H1 (cell line): ENCODE data around the gene TDRKH.

Experiments
- CEBPB ChIP-seq: IDR thresholded peaks from 2 replicates; pipeline ENCODE4 v1.6.1; 2012; ENCODE audit warnings: low read depth, low read length
- CTCF ChIP-seq, 3 experiments: IDR thresholded peaks; 1 replicate in 2 of 3; 2 replicates in 1 of 3; pipeline versions ENCODE4 v1.5.1 to v1.6.1; 2011; ENCODE audit warnings: low read length in 3 of 3, mild to moderate bottlenecking in 3 of 3, inconsistent platforms in 2 of 3, low read depth in 1 of 3, moderate library complexity in 1 of 3; ENCODE audit not compliant: insufficient read depth in 1 of 3; ENCODE audit errors: control extremely low read depth in 1 of 3
- EZH2 ChIP-seq: fragments of 200-600 bp; sonication (generic); IDR thresholded peaks from 2 replicates; pipeline ENCODE4 v1.7.1; 2012; ENCODE audit warnings: low read depth, mild to moderate bottlenecking, moderate library complexity, low read length, inconsistent platforms; ENCODE audit not compliant: severe bottlenecking
- POLR2AphosphoS5 ChIP-seq: IDR thresholded peaks from 2 replicates; pipeline ENCODE4 v1.6.1; 2011; ENCODE audit warnings: low read depth, low read length
- RAD21 ChIP-seq, 2 experiments: IDR thresholded peaks in 1 of 2; conservative IDR thresholded peaks in 1 of 2; 2 replicates each; pipeline ENCODE4 v1.6.1; 2011; ENCODE audit warnings: low read depth in 2 of 2, low read length in 2 of 2, improper control_type of control experiment in 1 of 2, inconsistent platforms in 1 of 2, mild to moderate bottlenecking in 1 of 2, moderate library complexity in 1 of 2
- SAP30 ChIP-seq: fragments of 300-600 bp; sonication (generic); IDR thresholded peaks from 2 replicates; pipeline ENCODE4 v1.7.1; 2012; ENCODE audit warnings: low read length, moderate library complexity, mild to moderate bottlenecking, inconsistent platforms; ENCODE audit not compliant: insufficient read depth, insufficient replicate concordance
- SIN3A ChIP-seq, 2 experiments: IDR thresholded peaks in 1 of 2; conservative IDR thresholded peaks in 1 of 2; 2 replicates each; pipeline ENCODE4 v1.6.1; 2011 to 2012; ENCODE audit warnings: low read length in 2 of 2, improper control_type of control experiment in 1 of 2, low read depth in 1 of 2, mild to moderate bottlenecking in 1 of 2
- TAF1 ChIP-seq: IDR thresholded peaks from 2 replicates; pipeline ENCODE4 v1.6.1; 2011; ENCODE audit warnings: mild to moderate bottlenecking, low read depth, low read length
- TBP ChIP-seq: IDR thresholded peaks from 2 replicates; pipeline ENCODE4 v1.6.1; 2011; ENCODE audit warnings: low read depth, low read length, improper control_type of control experiment

GRCh38 chr1:151831256-151831591 lies 40.9 kb upstream of the TDRKH start:
- TF ChIP-seq SAP30 (no peak), CTCF (IDR thresholded peaks at IDR 0.05; ENCODE audit: control extremely low read depth in 1 of 3, insufficient read depth in 1 of 3, low read depth in 1 of 3, low read length in 3 of 3) (no peak), EZH2 (no peak), TAF1 (no peak), SIN3A (conservative IDR thresholded peaks at IDR 0.05 in 1 of 2, IDR thresholded peaks at IDR 0.05 in 1 of 2; ENCODE audit: low read depth in 1 of 2, low read length in 2 of 2) (no peak), CEBPB (no peak), POLR2AphosphoS5 (no peak), TBP (no peak), RAD21 (IDR thresholded peaks at IDR 0.05 in 1 of 2, conservative IDR thresholded peaks at IDR 0.05 in 1 of 2; ENCODE audit: low read depth in 2 of 2, low read length in 2 of 2) (no peak)
